ENCODE data around the gene PDGFA.

Gene PDGFA

DNA sequence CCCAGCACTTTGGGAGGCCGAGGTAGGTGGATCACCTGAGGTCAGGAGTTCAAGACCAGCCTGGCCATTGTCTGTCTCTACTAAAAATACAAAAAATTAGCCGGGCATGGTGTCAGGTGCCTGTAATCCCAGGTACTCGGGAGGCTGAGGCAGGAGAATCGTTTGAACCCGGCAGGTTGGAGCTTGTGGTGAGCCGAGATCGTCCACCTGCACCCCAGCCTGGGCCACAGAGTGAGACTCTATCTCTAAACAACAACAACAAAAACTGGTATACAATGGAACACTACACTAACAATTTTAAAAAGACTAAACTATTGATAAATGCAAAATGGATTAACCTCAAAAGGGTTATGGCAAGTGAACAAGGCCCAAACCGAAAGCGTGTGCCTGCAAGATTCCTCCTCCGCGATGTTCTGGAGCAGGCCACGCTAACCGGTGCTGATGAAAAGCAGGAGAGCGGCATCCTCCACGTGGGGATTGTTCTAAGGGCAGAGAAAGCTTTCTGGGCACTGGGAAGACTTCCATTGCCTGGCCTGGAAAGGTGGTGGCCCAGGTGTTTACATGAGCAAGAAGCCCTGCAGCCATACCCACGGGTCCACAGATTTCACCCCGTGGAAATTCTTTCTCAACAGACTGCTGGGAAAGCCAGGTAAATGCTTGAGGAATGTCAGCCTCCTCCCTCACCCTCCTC is 53.8 kb downstream of the PDGFA start:
- no peak overlapping the region for H3K4me3 ChIP-seq (ENCODE audit: low read depth, low read length)
- DNase-seq (ENCODE audit: low read depth) = no peak
- TF ChIP-seq, protein P1, sequence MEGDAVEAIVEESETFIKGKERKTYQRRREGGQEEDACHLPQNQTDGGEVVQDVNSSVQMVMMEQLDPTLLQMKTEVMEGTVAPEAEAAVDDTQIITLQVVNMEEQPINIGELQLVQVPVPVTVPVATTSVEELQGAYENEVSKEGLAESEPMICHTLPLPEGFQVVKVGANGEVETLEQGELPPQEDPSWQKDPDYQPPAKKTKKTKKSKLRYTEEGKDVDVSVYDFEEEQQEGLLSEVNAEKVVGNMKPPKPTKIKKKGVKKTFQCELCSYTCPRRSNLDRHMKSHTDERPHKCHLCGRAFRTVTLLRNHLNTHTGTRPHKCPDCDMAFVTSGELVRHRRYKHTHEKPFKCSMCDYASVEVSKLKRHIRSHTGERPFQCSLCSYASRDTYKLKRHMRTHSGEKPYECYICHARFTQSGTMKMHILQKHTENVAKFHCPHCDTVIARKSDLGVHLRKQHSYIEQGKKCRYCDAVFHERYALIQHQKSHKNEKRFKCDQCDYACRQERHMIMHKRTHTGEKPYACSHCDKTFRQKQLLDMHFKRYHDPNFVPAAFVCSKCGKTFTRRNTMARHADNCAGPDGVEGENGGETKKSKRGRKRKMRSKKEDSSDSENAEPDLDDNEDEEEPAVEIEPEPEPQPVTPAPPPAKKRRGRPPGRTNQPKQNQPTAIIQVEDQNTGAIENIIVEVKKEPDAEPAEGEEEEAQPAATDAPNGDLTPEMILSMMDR (IDR thresholded peaks at IDR 0.05; ENCODE audit: control insufficient read depth, extremely low read depth, insufficient read depth) = no peak

DNA sequence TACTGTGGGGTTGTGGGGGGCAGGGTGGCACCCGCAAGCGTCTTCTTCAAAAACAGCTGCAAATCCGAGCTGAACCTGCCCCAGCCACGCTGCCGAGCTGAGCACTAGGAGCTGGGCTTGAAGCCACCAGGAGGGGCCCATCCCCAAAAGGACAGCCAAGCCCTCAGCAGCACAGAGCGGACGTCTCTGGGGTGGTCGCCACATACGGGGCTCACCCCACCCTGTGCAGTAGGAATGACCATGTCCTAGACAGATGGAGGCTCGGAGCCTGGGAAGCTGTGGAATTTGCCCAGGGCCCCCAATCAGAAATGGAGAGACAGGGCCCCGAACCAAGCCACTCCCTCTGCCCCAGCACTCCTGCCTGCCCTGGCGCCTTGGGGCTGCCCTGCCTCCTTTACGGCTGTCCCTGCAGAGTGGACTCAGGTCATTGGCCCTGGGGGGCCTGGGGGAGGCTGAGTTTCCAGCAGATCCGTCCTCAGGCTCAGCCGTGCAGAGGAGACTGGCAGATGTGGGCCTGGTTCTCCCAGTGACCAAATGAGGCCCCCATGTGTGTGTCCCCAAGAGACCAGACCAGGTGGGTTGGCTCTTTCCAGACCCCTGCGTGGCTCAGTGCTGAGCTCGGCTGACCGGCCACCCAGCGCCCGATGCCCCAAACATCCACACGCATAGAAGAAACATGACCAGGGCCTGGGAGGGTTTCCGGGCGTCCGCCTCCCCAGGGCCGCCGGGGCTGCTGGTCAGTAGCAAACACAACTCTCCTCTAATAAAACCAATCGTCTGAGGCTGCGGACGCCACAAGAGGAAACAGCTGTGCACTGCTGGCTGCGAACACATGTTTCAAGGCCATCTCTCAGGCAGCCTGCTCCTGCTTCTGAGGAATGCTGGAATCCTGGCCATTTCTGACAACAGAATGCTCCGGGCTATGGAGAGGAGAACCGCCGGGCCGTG is 54.9 kb downstream of the PDGFA start:
- DNase-seq (ENCODE audit: low read depth) = no peak
- TF ChIP-seq, protein P1 (IDR thresholded peaks at IDR 0.05; ENCODE audit: control insufficient read depth, extremely low read depth, insufficient read depth) = no peak
- H3K4me3 ChIP-seq (ENCODE audit: low read depth, low read length) = no peak overlapping the region

DNA sequence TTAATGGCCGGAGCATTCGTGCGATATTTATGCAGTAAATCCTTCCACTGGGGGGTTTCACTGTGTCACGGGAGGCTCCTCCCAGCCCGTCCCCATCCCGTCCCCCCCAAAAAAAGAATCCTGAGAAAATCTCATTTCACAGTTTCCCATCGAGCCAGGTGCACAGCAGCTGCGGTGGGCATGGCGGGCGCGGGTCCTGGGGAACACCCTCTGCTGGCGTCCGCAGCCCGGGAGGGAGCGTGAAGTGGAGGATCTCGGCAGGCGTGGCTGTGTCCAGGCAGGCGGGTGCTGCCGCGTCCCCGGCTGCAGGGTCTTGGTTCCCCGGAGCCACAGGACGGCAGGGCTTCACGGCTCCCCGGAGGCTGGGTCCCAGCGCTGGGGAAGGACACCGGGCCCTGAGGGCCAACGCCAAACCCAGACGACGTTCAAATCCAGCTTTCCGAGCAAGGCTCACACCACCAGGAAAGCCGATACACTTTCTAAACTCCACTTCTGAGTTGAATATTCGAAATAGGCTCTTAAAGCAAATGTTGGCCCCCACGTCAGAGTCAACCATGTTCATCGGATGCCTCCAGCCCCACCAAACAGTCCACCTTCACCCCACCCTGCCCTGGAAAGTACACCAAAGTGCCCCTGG is 55.7 kb downstream of the PDGFA start:
- no peak overlapping the region for H3K4me3 ChIP-seq (ENCODE audit: low read depth, low read length)
- DNase-seq (ENCODE audit: low read depth) = no peak
- TF ChIP-seq, protein P1 (IDR thresholded peaks at IDR 0.05; ENCODE audit: control insufficient read depth, extremely low read depth, insufficient read depth) = no peak

DNA sequence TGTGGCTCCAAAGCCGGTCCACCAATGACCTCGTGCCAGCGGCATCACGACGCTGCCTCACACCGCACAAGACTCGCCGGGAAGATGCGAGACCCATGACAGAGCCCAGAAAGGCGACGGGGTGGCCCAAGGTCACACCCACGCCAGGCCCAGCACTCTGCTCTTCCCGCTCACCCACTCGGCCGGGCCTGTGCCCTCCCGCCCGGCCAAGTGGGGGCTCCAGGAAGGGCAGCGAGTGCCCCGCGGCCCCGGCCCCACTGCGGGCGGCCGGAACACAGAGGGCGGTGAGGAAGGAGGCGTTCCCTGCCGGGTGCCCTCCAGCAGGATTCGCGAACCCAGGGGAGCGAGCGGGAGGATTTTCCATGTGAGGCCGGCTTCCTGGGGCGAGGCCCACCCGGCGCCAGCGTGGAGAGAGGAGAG is 56.3 kb downstream of the PDGFA start:
- H3K4me3 ChIP-seq (ENCODE audit: low read depth, low read length) = no peak overlapping the region
- TF ChIP-seq, protein P1 (IDR thresholded peaks at IDR 0.05; ENCODE audit: control insufficient read depth, extremely low read depth, insufficient read depth) = no peak
- DNase-seq (ENCODE audit: low read depth) = no peak

DNA sequence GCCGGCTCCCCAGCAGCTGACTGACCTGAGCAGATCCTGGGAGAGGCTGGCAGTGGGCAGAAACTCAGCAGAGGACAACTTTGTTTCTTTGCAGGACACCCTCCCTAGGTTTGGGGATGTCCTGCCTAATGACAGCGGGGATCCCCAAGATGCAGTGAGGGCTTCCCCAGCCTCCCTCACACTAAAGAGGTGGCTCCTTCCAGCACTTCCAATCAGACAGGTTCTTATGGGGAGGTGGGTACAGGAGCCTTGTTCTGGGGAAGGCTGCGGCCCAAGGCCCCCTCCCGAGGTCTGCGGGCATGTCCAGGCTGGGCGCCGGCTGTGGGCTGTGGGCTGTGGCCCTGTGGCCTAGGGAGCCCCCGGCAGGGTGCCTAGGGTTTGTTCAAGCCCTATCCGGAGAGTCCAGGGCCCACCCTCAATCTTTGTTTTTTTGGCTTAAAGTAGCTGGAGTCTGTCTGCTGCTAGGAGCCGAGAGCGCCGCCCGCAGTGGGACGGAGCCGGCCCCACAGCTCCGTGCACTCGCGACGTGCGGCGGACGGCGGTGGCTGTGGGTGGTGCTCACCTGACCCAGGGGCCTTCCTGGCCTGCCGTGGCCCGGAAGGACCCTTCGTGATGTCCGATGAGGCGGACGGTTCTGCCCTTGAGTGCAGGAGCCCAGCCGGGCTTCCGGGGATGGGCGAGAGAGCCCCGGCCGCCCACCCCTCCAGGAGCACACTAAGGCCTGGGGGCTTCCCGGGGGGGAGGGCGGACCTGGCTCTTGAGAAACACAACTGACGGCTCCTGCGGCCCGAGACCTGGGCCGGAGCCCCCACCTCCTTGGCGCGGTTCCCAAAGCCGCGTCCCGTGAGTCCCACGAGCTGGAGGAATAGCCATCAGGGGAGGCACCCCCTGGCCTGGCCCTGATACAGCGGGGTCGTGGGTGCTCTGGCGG is 57.2 kb downstream of the PDGFA start:
- no peak for DNase-seq (ENCODE audit: low read depth)
- H3K4me3 ChIP-seq (ENCODE audit: low read depth, low read length) = no peak overlapping the region
- TF ChIP-seq, protein P1 (IDR thresholded peaks at IDR 0.05; ENCODE audit: control insufficient read depth, extremely low read depth, insufficient read depth) = no peak
